HG03095 (cell line): Measurements from ENCODE around the gene HAVCR2.
A peak's percentile ranks its signal among the peaks of the same experiment; 100 is the strongest.
"Not testable (repeated sequence)": the region's sequence is repeated elsewhere in the genome, so short reads cannot be mapped to it uniquely, and the experiment has no call there.

Source experiments
- ATAC-seq: cut with Tn5 transposase; IDR thresholded peaks from one replicate; pipeline ENCODE4 v1.9.1; 2021; ENCODE audit warnings: moderate library complexity; ENCODE audit not compliant: unreplicated experiment

Gene HAVCR2

DNA sequence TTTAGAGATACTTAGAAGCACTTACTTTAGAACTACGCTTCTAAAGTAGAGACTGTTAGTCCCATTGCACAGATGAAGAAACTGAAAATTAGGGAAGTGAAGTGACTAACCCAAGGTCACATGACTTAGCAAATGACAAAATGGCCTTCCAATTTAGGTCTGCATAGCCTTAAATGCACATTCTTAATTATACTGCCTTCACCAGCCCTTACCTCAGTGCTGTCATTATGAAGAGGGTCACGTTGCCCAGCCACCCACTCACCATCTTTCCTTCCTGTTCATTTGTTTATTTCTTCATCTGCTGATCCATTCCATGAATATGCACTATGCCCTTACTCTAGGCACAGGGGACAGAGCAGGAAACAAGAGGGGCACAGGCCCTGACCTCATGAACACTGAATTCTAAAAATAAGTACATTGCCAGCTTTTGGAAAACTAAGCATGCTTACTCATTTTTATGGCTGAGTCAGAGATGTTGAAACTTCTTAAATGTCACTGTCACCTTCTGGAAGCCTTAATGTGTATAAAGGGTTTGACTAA, 8.6 kb downstream of the HAVCR2 start:
- ATAC-seq, result no peak

DNA sequence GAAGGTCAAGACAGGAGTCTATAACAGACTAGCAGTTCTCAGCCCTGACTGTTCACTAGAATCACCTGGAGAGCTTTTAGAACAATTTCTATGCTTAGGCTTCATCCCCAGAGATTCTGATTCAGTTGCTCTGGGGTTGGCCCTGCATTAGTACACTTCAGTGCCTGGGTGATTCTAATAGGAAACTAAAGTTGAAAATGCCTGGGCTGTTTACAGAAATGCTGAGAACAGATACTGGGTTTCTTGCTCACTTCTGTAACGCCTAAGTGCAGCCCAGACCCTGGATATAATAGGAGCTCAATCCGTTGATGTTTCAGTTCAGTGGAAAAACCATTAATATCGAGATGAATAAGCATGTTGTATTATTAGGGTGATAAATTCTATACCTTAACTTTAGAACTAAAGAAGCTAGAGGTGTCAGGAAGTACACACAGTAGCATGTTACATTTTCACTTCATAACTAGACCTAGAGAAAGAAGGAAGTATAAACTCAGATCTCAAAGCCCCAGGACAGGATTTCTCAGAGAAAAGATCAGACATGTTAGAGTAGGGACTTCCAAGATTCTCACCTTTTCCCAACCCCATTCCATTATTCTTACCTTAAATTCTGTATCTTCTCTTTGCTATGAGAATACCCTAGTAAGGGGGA, 20.4 kb downstream of the HAVCR2 start:
- ATAC-seq, result peak; percentile 86

DNA sequence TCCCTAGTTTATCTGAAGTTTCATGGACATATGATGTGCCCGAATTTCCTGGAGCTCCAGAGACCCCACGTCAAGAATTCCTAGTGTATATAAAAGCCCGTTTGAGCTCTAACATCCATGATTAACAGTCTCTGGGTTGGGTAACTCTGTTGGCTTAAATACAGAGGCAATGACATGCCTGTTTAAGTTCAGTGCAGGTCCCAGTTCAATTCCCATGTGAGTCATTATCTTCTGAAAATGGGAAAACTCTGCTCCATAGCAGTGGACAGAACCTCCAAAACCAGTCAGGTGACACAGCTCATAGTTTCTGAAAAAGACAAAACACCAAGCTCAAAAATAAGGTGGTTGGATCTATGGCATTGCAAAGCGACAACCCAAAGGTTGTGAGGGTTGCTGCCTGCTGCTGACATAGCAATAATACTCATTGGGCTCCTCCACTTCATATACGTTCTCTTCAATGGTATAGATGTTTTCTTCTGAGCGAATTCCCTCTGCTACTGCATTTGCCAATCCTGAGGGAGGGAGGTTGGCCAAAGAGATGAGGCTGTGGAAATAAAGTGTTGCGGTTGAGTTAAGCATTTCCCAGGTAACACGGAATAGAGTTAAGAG, 22.0 kb downstream of the HAVCR2 start:
- no peak for ATAC-seq

DNA sequence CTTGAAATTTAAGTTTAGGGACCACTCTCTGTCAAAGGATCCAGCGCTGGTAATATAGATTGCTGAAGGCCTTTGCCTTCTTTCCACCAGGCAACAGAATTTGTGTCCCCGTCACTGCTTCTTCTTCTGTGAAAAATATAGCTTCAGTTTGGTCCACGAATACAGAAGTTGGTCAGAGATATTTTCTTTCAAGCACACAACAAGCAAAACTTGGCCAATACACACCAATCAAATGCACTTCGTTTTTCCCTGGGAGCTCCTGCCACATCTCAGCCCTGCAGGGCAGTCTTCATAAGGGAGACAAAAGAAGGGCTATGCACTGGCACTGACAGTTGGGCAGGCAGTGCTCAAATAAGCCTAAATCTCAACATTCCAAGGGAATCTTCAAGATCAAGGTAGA, 22.9 kb downstream of the HAVCR2 start:
- ATAC-seq, result no peak

DNA sequence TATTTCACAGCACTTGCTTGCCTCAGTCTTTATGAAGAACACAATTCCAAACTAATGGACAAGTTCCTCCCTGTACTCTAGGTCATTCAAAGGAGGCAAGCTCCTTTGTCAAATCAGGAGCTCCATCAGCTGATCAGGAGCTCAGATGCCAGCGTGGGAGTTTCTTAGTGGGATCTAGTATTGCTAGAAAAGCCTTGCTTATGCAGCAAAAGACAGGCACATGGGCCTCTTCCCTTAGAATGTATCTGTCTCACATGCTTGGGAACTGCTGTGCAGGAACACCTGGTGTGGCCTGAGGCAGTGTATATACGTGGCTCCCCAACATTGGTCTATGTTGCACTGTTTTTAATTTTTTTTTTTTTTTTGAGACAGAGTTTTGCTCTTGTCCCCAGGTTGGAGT, 28.6 kb downstream of the HAVCR2 start:
- ATAC-seq, result no peak

DNA sequence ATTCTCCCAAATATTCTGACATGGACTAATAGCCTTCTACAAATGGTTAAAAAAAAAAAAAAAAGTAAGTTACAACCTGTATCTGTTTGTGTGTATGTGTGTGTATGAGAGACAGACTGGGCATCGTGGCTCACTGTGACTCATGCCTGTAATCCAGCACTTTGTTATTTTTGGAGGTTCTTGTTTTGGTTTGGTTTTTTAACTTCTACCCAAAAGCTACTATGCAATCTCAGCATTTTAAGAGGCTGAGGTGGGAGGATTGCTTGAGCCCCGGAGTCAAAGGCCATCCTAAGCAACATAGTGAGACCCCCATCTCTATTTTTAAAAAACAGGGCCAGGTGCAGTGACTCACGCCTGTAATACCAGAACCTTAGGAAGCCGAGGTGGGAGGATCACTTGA, 32.3 kb downstream of the HAVCR2 start:
- ATAC-seq, result no peak

DNA sequence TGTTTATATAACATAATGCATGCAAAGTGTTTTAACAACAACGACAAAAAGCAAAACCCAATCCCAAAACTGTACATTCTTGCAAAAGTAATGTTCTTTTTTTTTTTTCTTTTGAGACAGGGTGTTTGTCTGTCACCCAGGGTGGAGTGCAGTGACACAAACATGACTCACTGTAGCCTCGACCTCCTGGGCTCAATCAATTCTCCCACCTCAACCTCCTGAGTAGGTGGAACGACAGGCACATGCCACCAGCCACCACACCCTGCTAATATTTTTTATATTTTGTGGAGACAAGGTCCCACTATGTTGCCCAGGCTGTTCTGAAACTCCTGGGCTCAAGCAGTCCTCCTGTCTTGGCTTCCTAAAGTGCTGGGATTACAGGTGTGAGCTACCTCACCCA, 36.3 kb downstream of the HAVCR2 start:
- no peak for ATAC-seq

DNA sequence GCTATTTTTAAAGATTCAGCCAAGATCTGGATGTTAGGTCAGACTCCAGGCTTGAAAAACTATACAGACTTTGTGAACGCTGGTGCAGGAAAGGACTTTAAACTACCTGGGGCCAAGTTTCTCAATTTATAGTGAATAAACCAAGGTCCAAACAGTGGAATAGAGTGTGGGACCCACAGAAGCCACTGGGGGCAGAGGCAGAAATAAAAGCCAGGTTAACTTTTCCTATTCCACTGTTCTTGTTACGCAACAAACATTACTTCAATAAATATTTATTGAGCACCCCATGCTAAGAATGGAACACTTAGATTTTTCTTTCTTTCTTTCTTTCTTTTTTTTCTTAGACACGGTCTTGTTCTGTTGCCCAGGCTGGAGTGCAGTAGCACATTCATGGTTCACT, 38.9 kb downstream of the HAVCR2 start:
- ATAC-seq, result no peak

DNA sequence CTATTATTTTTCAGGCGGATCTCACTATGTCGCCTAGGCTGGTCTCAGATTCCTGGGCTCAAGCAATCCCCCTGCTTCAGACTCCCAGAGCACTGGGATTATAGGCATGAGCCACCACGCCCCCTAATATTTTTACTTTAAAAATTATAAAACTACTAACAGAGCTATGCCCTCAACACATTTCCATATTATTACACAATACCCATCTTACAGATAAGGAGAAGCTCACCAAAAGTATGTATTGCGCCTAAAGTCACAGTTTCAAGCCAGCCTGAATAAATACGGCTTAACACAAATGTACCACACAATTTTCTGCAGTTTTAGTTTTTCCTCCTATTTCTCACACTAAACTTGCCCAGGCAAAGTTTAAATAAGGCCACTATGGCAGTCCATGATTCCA, 40.1 kb downstream of the HAVCR2 start:
- ATAC-seq, result no peak

DNA sequence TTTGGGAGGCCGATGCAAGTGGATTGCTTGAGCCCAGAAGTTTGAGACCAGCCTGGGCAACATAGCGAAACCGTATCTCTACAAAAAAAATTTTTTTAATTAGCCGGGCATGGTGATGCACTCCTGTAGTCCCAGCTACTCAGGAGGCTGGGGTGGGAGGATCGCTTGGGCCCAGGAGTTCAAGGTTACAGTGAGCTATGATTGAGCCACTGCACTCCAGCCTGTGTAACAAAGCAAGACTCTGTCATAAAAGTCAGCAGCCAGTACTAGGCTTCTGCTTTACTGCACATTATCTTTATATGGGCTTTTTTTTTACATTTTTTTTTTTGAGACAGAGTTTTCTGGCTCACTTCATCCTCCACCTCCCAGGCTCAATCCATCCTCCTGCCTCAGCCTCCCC, 40.5 kb downstream of the HAVCR2 start:
- no peak for ATAC-seq

DNA sequence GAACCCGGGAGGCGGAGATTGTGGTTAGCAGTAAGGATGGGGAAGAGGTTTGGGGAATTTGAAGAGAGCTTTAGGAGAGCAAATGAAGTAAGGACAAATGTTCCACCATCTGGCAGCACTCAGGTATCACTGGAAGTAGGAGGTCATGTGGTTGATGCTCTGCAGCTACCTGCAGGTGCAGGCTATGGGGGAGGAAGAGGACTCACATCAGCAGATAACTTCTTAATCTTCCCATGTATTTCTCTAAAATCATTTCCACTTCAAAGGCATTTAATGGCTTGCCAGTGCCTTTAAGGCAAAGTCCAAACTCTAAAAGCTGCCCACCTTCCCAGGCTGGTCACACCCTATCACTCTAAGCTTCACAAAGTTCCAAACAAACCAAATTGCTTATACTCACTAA, 41.8 kb downstream of the HAVCR2 start:
- no peak for ATAC-seq

DNA sequence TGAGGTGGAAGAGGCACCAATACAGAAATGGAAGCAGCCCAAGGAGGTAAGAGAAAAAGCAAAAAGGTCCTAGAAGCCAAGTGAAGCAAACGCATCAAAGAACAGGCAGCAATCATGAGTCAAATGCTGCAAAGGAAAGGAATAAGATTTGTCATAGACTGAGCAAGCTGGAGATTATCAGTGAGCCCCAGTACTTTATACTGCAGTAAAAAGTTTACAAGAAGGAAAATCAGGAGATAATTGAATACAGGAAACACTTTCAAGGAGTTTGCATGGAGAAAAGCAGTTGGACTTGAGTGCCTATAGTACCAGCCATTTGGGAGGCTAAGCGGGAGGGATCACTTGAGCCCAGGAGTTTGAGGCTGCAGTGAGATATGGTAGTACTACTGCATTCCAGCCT, 42.8 kb downstream of the HAVCR2 start:
- ATAC-seq, result no peak

DNA sequence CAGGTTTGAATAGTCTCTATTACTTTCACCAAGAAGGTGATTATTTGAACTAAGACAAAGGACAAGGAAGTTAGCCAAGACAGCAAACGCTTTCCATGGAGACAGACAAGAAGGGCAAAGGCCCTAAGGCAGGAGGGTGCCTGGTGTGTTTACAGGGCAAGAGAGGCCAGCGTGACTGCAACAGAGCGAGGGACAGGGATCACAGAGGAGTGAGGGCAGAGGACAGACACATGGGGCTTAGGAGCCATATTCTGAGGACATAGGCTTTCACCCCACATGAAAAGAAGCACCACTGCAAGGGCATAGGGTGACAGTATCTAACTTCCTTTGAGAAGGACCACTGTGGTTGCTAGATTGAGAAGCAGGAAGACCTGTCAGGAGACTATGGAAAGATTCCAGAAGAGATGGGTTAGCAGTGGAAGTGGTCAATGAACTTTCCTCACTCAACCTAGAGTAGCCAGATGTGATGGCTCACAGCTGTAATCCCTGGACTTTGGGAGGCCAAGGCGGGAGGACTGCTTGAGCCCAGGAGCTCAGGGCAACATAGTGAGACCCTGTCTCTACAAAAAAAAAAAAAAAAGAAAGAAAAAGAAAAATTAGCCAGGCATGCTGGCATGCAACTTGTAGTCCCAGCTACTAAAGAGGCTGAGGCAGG, 44.9 kb downstream of the HAVCR2 start:
- no peak for ATAC-seq

DNA sequence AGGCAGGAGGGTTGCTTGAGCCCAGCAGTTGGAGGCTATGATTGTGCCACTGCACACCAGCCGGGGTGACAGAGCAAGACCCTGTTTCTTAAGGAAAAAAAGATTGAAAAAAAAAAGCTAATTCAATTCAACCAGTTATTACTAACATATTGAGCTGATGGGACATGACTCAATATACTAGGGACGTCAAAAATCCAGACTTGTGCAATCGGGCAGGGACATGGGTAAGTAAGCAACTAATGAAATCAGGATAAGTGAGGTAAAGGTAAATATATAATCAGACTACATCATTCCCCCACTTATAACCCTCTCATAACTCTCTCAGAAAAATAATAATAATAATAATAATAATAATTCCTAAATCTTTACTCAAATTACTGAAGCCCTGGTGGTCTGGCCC, 49.0 kb downstream of the HAVCR2 start:
- no peak for ATAC-seq

DNA sequence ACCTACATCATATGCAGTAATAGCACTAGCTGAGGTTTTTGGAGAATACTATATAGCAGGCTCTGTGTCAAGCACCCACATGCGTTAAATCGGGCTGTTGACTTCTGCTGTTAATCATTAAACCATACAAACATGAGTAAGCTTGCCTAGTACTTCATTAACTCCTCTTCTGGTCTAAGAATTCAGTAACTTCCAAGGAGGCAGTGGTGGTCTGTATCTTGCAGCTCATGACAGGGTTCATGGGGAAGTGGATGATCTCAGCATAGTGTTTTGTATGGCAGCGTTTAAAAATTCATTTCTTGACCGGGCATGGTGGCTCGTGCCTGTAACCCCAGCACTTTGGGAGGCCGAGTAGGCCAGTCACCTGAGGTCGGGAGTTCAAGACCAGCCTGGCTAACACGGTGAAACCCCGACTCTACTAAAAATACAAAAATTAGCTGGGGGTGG, 49.7 kb downstream of the HAVCR2 start, which contains the start of gene HAVCR1:
Gene HAVCR1, minus strand, starts transcription at position 24 of the 447 bp plus-strand sequence. CDS start 1,173 bp downstream, outside the sequence.
- no peak for ATAC-seq

DNA sequence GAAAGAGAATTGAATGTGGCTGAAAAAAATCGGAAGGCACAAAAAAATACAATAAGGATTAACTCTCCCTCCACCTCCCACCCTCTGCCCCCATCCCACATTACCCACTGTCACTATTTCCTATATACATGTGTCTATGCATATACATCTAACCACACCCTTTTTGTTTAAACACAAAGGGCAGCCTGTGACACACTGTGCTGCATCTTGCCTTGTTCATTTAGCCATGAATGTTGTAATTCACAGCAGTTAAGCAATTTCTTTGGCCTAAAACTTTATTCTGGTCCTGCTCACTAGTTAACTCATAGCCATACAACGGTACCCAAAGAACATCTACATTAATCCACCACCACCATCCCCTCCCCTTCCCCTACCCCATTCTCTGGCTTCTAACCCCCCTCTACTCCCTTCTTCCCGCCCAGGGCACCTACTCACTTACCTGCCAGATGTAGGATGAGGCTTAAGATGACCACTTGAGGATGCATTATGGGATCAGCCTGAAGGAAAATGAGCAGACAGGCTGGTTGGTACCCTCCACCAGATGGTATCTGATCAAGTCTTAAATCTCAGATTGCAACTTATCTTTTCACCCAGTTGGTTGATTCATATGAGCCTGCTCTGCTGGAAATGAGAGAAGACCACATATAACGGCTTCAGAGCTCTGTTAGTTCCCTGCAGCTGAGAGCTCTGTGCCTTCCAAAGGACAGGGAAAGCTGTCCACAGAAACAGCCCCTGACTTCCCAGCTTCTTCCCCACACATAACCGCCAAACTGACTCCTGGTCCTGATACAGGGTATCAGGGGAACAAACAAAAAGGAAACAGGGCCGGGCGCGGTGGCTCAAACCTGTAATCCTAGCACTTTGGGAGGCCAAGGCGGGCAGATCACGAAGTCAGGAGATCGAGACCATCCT, 51.1 kb downstream of the HAVCR2 start:
- ATAC-seq, result no peak

DNA sequence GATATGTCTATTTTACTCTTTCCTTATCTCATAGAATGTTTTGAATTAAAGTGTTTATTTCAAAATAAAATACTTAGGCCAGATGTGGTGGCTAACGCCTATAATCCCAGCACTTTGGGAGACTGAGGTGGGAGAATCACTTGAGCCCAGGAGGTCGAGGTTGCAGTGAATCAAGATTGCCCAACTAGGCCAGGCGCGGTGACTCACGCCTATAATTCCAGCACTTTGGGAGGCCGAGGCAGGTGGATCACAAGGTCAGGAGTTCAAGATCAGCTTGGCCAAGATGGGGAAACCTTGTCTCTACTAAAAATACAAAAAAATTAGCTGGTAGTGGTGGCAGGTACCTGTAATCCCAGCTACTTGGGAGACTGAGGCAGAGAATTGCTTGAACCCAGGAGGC, 52.0 kb downstream of the HAVCR2 start:
- not testable (repeated sequence) for ATAC-seq

DNA sequence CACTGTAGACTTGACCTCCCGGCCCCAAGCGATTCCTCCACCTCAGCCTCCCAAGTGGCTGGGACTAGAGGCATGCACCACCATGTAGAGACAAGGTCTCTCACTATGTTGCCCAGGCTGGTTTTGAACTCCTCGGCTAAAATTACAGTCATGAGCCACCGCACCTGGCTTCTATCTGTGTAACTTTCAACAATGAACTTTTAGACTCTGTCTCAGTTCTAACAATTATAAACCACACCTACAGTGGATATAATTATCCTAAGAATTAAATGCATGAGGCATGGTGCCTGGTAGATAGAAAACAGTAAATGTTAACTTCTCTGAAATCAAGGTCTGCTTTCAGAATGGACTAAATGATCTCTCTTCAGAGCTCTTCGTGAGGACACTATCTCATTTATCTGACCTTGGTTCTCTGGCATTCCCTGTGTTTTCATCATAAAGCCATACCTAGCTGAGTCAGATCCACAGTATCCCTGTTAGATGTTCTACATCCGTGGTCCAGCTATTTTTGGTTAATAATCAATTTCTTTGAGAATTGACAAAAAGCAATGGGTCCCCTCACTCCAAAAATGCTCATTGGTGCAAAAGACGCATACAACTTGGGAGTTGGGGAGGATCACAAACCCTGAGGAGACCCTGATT, 57.1 kb downstream of the HAVCR2 start:
- no peak for ATAC-seq

DNA sequence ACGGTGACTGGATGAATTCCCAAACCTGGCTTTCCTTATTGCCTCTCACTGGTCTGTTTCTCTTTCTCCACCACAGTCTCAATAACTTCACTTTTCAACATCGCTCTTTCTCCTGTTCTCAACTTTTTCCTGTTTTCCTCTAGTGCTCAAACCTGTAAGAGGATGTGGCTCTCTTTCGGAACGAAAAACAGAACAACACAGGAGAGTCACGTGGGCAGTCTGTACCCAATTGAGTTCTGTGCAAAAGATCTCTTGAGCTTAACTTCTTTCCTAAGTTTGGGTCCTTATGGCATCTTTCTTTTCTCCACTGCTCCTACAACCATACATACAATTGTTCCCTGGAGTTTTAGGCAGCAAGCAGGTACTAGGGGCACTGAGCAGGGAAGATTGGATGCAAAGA, 58.8 kb downstream of the HAVCR2 start:
- no peak for ATAC-seq

DNA sequence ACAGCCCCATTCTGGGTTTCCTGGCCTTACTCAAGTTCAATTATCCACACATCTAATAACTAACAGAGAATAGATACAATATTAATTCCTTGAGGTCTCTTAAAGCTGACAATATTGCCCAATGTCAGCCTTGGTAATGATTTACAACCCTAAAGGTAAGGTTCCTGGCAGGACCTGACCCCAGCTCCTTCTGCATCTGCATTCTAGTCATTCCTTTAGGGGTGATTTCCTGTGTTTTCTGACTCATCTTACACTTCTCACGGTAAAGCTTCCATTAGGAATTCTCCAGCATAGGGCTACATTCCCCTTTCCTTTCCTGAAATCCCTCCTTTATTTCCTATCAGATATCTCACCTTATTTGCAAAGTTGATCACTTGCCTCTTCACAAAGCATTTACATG, 59.2 kb downstream of the HAVCR2 start:
- ATAC-seq, result no peak

DNA sequence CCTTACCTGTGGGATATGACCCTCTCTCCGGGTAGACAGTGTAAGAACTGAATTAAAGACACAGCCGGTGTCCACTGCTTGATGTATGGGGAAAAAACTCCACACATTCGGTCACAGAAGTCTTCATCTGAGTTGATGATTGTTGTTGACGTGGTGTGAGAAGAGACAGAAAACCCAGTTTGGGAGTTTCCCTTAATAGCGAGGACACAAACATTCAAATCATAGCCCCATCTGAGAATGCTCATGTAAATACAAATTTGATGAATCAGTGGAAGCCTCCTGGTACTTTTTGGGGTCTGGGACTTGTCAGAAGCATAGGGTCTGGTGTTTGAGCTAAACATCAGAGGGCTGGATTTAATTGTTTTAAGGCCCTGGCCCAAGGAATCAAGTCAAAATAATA, 60.9 kb downstream of the HAVCR2 start:
- peak; percentile 73 for ATAC-seq
